Measurements from ENCODE around the gene SRSF1. TPM values are rescaled to one million over a fixed set of nuclear protein-coding genes. Genes with fewer than 3 reads are reported as not detected.

The SRSF1 gene
- total and polyA plus RNA-seq, 7 donors: 90.6 to 214 (median 138) TPM

GRCh38 chr17:57972151-57972550 is 34.9 kb downstream of the SRSF1 start:
- TF ChIP-seq POLR2A (IDR thresholded peaks at IDR 0.05): no peak
- TF ChIP-seq CTCF (IDR thresholded peaks at IDR 0.05): no peak
- TF ChIP-seq EP300 (IDR thresholded peaks at IDR 0.05): no peak
- TF ChIP-seq POLR2AphosphoS5 (IDR thresholded peaks at IDR 0.05): no peak
- Histone ChIP-seq H3K4me1 (peaks cover 0 to 18% (median 16%) of the 10 kb centered on the region in 4 donors), H3K27ac (peak overlapping the region in 1 of 4 donors; percentile 18), H3K27me3 (no peaks in the 10 kb centered on the region), H3K36me3 (peaks cover 8 to 63% (median 29%) of the 10 kb centered on the region in 4 donors), H3K4me3 (no peak overlapping the region), H3K9me3 (no peaks in the 10 kb centered on the region)
- intact Hi-C loops (cut with DNase I): no loop called here
- no peak for DNase-seq
- 66 to 75% methylated on average over 1 of the region's 1 CpG for WGBS, 2 donors

- Histone ChIP-seq H3K36me3 (peaks cover 4 to 57% (median 24%) of the 10 kb centered on the region in 4 donors), H3K4me1 (peaks cover 0 to 24% (median 16%) of the 10 kb centered on the region in 4 donors), H3K9me3 (no peaks in the 10 kb centered on the region), H3K27me3 (no peaks in the 10 kb centered on the region), H3K4me3 (no peak overlapping the region), H3K27ac (peak overlapping the region in 1 of 4 donors; percentile 18)
- intact Hi-C loops (cut with DNase I): no loop called here
- no peak for DNase-seq
- 88 to 91% methylated on average over 10 of the region's 10 CpGs for WGBS, 2 donors
- TF ChIP-seq POLR2A (IDR thresholded peaks at IDR 0.05) (no peak), CTCF (IDR thresholded peaks at IDR 0.05) (no peak), EP300 (IDR thresholded peaks at IDR 0.05) (no peak), POLR2AphosphoS5 (IDR thresholded peaks at IDR 0.05) (no peak)
Measured at GRCh38 chr17:57971572-57971971, 35.5 kb downstream of the SRSF1 start.

- intact Hi-C loops (cut with DNase I): no loop called here
- peaks cover 4 to 48% (median 21%) of the 10 kb centered on the region in 4 donors for H3K36me3 ChIP-seq
- H3K4me3 ChIP-seq: no peak overlapping the region
- no peak for DNase-seq
- 27 to 63% methylated on average over 4 of the region's 4 CpGs for WGBS, 2 donors
- TF ChIP-seq EP300 (IDR thresholded peaks at IDR 0.05) (no peak), POLR2AphosphoS5 (IDR thresholded peaks at IDR 0.05) (no peak), CTCF (IDR thresholded peaks at IDR 0.05) (no peak), POLR2A (IDR thresholded peaks at IDR 0.05) (no peak)
- H3K4me1 ChIP-seq: peaks cover 0 to 22% (median 13%) of the 10 kb centered on the region in 4 donors
- no peaks in the 10 kb centered on the region for H3K27me3 ChIP-seq
- H3K27ac ChIP-seq: peak overlapping the region in 1 of 4 donors; percentile 35
- H3K9me3 ChIP-seq: no peaks in the 10 kb centered on the region
Measured at GRCh38 chr17:57970710-57971109, 36.3 kb downstream of the SRSF1 start.

- Histone ChIP-seq H3K36me3 (peaks cover 0 to 26% (median 11%) of the 10 kb centered on the region in 4 donors), H3K9me3 (no peaks in the 10 kb centered on the region), H3K4me3 (no peak overlapping the region), H3K4me1 (peaks cover 0 to 10% (median 0%) of the 10 kb centered on the region in 4 donors), H3K27me3 (no peaks in the 10 kb centered on the region), H3K27ac (no peak overlapping the region)
- 48 to 66% methylated on average over 1 of the region's 1 CpG for WGBS, 2 donors
- intact Hi-C loops (cut with DNase I): no loop called here
- TF ChIP-seq EP300 (IDR thresholded peaks at IDR 0.05): no peak
- no peak for TF ChIP-seq POLR2AphosphoS5 (IDR thresholded peaks at IDR 0.05)
- TF ChIP-seq CTCF (IDR thresholded peaks at IDR 0.05): no peak
- no peak for TF ChIP-seq POLR2A (IDR thresholded peaks at IDR 0.05)
- no peak for DNase-seq
Measured at GRCh38 chr17:57968456-57968855, 38.6 kb downstream of the SRSF1 start.

- intact Hi-C loops (cut with DNase I): no loop called here
- Histone ChIP-seq H3K9me3 (no peaks in the 10 kb centered on the region), H3K36me3 (peaks cover 0 to 10% (median 2%) of the 10 kb centered on the region in 4 donors), H3K4me1 (peaks cover 0 to 7% (median 0%) of the 10 kb centered on the region in 4 donors), H3K27ac (peak overlapping the region in 3 of 4 donors; percentile 19 to 44 (median 33)), H3K27me3 (no peaks in the 10 kb centered on the region), H3K4me3 (no peak overlapping the region)
- WGBS, 2 donors: 83 to 92% methylated on average over 5 of the region's 5 CpGs
- DNase-seq: no peak
- peak in 1 of 4 donors; percentile 19 for TF ChIP-seq POLR2AphosphoS5 (IDR thresholded peaks at IDR 0.05)
- no peak for TF ChIP-seq EP300 (IDR thresholded peaks at IDR 0.05)
Measured at GRCh38 chr17:57966875-57967274, 40.2 kb downstream of the SRSF1 start.

Measured in sigmoid colon (tissue), 7 donors.